ENCODE measurements around the gene STEAP1B. TPM values are rescaled to one million over a fixed set of nuclear protein-coding genes. Genes with fewer than 3 reads are reported as not detected.

STEAP1B gene
- total RNA-seq, 2 experiments from 2014 or later = 0.69 to 2.1 TPM

- H3K79me2 ChIP-seq (ENCODE audit: insufficient read depth, low read depth, low read length) = no peaks in the 10 kb centered on the region
- CTCF ChIA-PET (ENCODE audit: unreplicated experiment) = interaction anchor here (1.0 kb wide), 1 partner anchor 11 kb away, joined by 3 read pairs; no protein-coding TSS in a partner anchor
- no peak overlapping the region for H3K4me2 ChIP-seq (ENCODE audit: low read length)
- intact Hi-C loops (cut with micrococcal nuclease; ENCODE audit: unreplicated experiment) = no loop called here
- no peak overlapping the region for H2AFZ ChIP-seq (ENCODE audit: low read length)
- POLR2A ChIA-PET = interaction anchor here (0.6 kb wide), 1 partner anchor 509 kb away, joined by 3 read pairs; no protein-coding TSS in a partner anchor
- no TSS peak for BruUV-seq (replicated peaks)
- DNase-seq (ENCODE audit: low spot score) = no peak
- H3K27ac ChIP-seq (ENCODE audit: low read depth, low read length, poor library complexity, severe bottlenecking) = no peak overlapping the region
- H3K36me3 ChIP-seq (ENCODE audit: insufficient read depth, low read length) = no peaks in the 10 kb centered on the region
- H3K9me2 ChIP-seq (ENCODE audit: insufficient read depth, low read length) = no peaks in the 10 kb centered on the region
- no peaks in the 10 kb centered on the region for H3K4me1 ChIP-seq (ENCODE audit: insufficient read depth, low read length, poor library complexity, severe bottlenecking)
- no peaks in the 10 kb centered on the region for H4K20me1 ChIP-seq (ENCODE audit: insufficient read depth, low read length)
- H3K4me3 ChIP-seq (ENCODE audit: low read depth, low read length, poor library complexity, severe bottlenecking) = no peak overlapping the region
- no peaks in the 10 kb centered on the region for H3K9me3 ChIP-seq (ENCODE audit: low read length)
- TF ChIP-seq EZH2phosphoT487 (IDR thresholded peaks at IDR 0.05; ENCODE audit: borderline replicate concordance, low read depth, low read length) (no peak), CTCF (conservative IDR thresholded peaks at IDR 0.05; ENCODE audit: low read length) (no peak)
Measured at GRCh38 chr7:22544245-22544644, 44.3 kb upstream of the STEAP1B start.

GRCh38 chr7:22543169-22543568 lies 43.2 kb upstream of the STEAP1B start:
- TF ChIP-seq EZH2phosphoT487 (IDR thresholded peaks at IDR 0.05; ENCODE audit: borderline replicate concordance, low read depth, low read length) = no peak
- CTCF ChIA-PET (ENCODE audit: unreplicated experiment) = no interaction called here
- intact Hi-C loops (cut with micrococcal nuclease; ENCODE audit: unreplicated experiment) = no loop called here

GRCh38 chr7:22542669-22543068 lies 42.7 kb upstream of the STEAP1B start:
- Histone ChIP-seq H4K20me1 (ENCODE audit: insufficient read depth, low read length) (no peaks in the 10 kb centered on the region), H3K9me2 (ENCODE audit: insufficient read depth, low read length) (no peaks in the 10 kb centered on the region), H3K4me3 (ENCODE audit: low read depth, low read length, poor library complexity, severe bottlenecking) (no peak overlapping the region), H3K36me3 (ENCODE audit: insufficient read depth, low read length) (no peaks in the 10 kb centered on the region), H2AFZ (ENCODE audit: low read length) (no peak overlapping the region), H3K4me2 (ENCODE audit: low read length) (no peak overlapping the region), H3K4me1 (ENCODE audit: insufficient read depth, low read length, poor library complexity, severe bottlenecking) (no peaks in the 10 kb centered on the region), H3K79me2 (ENCODE audit: insufficient read depth, low read depth, low read length) (no peaks in the 10 kb centered on the region), H3K27ac (ENCODE audit: low read depth, low read length, poor library complexity, severe bottlenecking) (no peak overlapping the region), H3K9me3 (ENCODE audit: low read length) (no peaks in the 10 kb centered on the region)
- DNase-seq (ENCODE audit: low spot score) = no peak
- ChIA-PET POLR2A (interaction anchor here (0.7 kb wide), 2 partner anchors 29 to 1699 kb away, joined by 3 to 5 read pairs; no protein-coding TSS in a partner anchor), CTCF (ENCODE audit: unreplicated experiment) (no interaction called here)
- intact Hi-C loops (cut with micrococcal nuclease; ENCODE audit: unreplicated experiment) = no loop called here
- TF ChIP-seq EZH2phosphoT487 (IDR thresholded peaks at IDR 0.05; ENCODE audit: borderline replicate concordance, low read depth, low read length) = no peak
- TF ChIP-seq CTCF (conservative IDR thresholded peaks at IDR 0.05; ENCODE audit: low read length) = no peak
- no TSS peak for BruUV-seq (replicated peaks)

More at GRCh38 chr7:22543169-22543568, 43.2 kb upstream of the STEAP1B start:
- POLR2A ChIA-PET = no interaction called here
- Histone ChIP-seq H4K20me1 (ENCODE audit: insufficient read depth, low read length) (no peaks in the 10 kb centered on the region), H3K36me3 (ENCODE audit: insufficient read depth, low read length) (no peaks in the 10 kb centered on the region), H3K27ac (ENCODE audit: low read depth, low read length, poor library complexity, severe bottlenecking) (no peak overlapping the region), H3K79me2 (ENCODE audit: insufficient read depth, low read depth, low read length) (no peaks in the 10 kb centered on the region), H3K9me3 (ENCODE audit: low read length) (no peaks in the 10 kb centered on the region), H3K4me2 (ENCODE audit: low read length) (no peak overlapping the region), H3K9me2 (ENCODE audit: insufficient read depth, low read length) (no peaks in the 10 kb centered on the region), H3K4me3 (ENCODE audit: low read depth, low read length, poor library complexity, severe bottlenecking) (no peak overlapping the region), H3K4me1 (ENCODE audit: insufficient read depth, low read length, poor library complexity, severe bottlenecking) (no peaks in the 10 kb centered on the region), H2AFZ (ENCODE audit: low read length) (no peak overlapping the region)
- no TSS peak for BruUV-seq (replicated peaks)
- DNase-seq (ENCODE audit: low spot score) = no peak
